IMR-90 (cell line): ENCODE results near the gene SLC23A1. TPM values are rescaled to one million over a fixed set of nuclear protein-coding genes. Genes with fewer than 3 reads are reported as not detected.

ENCODE experiments used
- ATAC-seq: fragments of 200-7000 bp; cut with Tn5 transposase; 2 replicates; pipeline ENCODE4 v1.9.1; 2020; ENCODE audit warnings: low read depth, mild to moderate bottlenecking, moderate library complexity
- BruUV-seq: library from RNA; stranded (reverse); fragments of 400-500 nt; replicated peaks from 2 replicates; lab custom pipeline; 2021; lab: Mats Ljungman, UMichigan
- CTCF ChIA-PET: fragments of 300-600 bp; formaldehyde crosslinking; extraction: SDS; loops from one replicate; lab custom pipeline; 2021; ENCODE audit warnings: antibody characterized with exemption; lab: Yijun Ruan, JAX
- POLR2A ChIA-PET: fragments of 300-600 bp; sonication (Branson Sonifier 250); formaldehyde crosslinking; loops from one replicate; lab custom pipeline; 2022; ENCODE audit warnings: antibody characterized with exemption; ENCODE audit not compliant: unreplicated experiment; lab: Charles Lee
- DNase-seq: peaks from one replicate; pipeline ENCODE4 v3.0.0; 2013
- H2AFZ ChIP-seq: replicated peaks from 2 replicates; pipeline ENCODE3; 2013; ENCODE audit warnings: low read length, mild to moderate bottlenecking; ENCODE audit not compliant: poor library complexity
- H2AK5ac ChIP-seq: 2 replicates; pipeline ENCODE4 v1.6.1; 2013; ENCODE audit warnings: low read depth, low read length, inconsistent platforms
- H2AK9ac ChIP-seq: replicated peaks from 2 replicates; pipeline ENCODE3; 2013; ENCODE audit warnings: mild to moderate bottlenecking, low read depth, low read length, moderate library complexity; ENCODE audit not compliant: poor library complexity
- H2BK120ac ChIP-seq: 2 replicates; pipeline ENCODE4 v1.6.1; 2013; ENCODE audit warnings: low read depth, low read length, inconsistent platforms
- H2BK15ac ChIP-seq: 3 replicates; pipeline ENCODE4 v1.6.1; 2013; ENCODE audit warnings: low read depth, low read length, inconsistent platforms
- H2BK20ac ChIP-seq: 2 replicates; pipeline ENCODE4 v1.6.1; 2013; ENCODE audit warnings: low read depth, mild to moderate bottlenecking, inconsistent platforms, low read length, moderate library complexity
- H2BK5ac ChIP-seq: 2 replicates; pipeline ENCODE4 v1.6.1; 2013; ENCODE audit warnings: mild to moderate bottlenecking, low read depth, low read length, inconsistent platforms; ENCODE audit not compliant: poor library complexity, severe bottlenecking
- H3K14ac ChIP-seq: replicated peaks from 2 replicates; pipeline ENCODE4 v1.6.1; 2013; ENCODE audit warnings: low read depth, low read length, inconsistent platforms
- H3K18ac ChIP-seq: 2 replicates; pipeline ENCODE4 v1.6.1; 2013; ENCODE audit warnings: low read depth, low read length, control low read depth
- H3K23ac ChIP-seq: 2 replicates; pipeline ENCODE4 v1.6.1; 2013; ENCODE audit warnings: low read depth, low read length, inconsistent platforms
- H3K27ac ChIP-seq: 2 replicates; pipeline ENCODE4 v1.5.1; 2013; ENCODE audit warnings: mild to moderate bottlenecking, control low read depth, low read length; ENCODE audit not compliant: insufficient read depth
- H3K27me3 ChIP-seq: 2 replicates; pipeline ENCODE4 v1.6.1; 2013; ENCODE audit warnings: low read length; ENCODE audit not compliant: control insufficient read depth, insufficient read depth
- H3K36me3 ChIP-seq: 2 replicates; pipeline ENCODE4 v1.6.1; 2013; ENCODE audit warnings: low read length, mixed read lengths; ENCODE audit not compliant: control insufficient read depth, insufficient read depth
- H3K4ac ChIP-seq: 2 replicates; pipeline ENCODE4 v1.6.1; 2013; ENCODE audit warnings: low read depth, low read length, inconsistent platforms
- H3K4me1 ChIP-seq: 2 replicates; pipeline ENCODE4 v1.6.1; 2013; ENCODE audit warnings: low read length, mixed read lengths; ENCODE audit not compliant: control insufficient read depth, insufficient read depth
- H3K4me2 ChIP-seq: 2 replicates; pipeline ENCODE4 v1.6.1; 2013; ENCODE audit warnings: low read depth, mild to moderate bottlenecking, control low read depth, low read length, moderate library complexity
- H3K4me3 ChIP-seq: 2 replicates; pipeline ENCODE4 v1.5.1; 2013; ENCODE audit warnings: low read depth, mild to moderate bottlenecking, control low read depth, low read length, moderate library complexity; ENCODE audit not compliant: insufficient read depth
- H3K56ac ChIP-seq: 2 replicates; pipeline ENCODE4 v1.6.1; 2013; ENCODE audit warnings: low read length, inconsistent platforms; ENCODE audit not compliant: insufficient read depth; ENCODE audit errors: extremely low read depth
- H3K79me1 ChIP-seq, 2 experiments: 2 replicates each; pipeline ENCODE4 v1.6.1; 2013; ENCODE audit warnings: low read length in 2 of 2, inconsistent platforms in 1 of 2, low read depth in 1 of 2
- H3K9ac ChIP-seq: 2 replicates; pipeline ENCODE4 v1.6.1; 2013; ENCODE audit warnings: low read depth, low read length, control low read depth
- H3K9me1 ChIP-seq: 2 replicates; pipeline ENCODE4 v1.6.1; 2013; ENCODE audit warnings: low read length, inconsistent platforms; ENCODE audit not compliant: insufficient read depth
- H3K9me3 ChIP-seq: 2 replicates; pipeline ENCODE4 v1.6.1; 2013; ENCODE audit warnings: low read length; ENCODE audit not compliant: control insufficient read depth, insufficient read depth
- H4K20me1 ChIP-seq: 2 replicates; pipeline ENCODE4 v1.6.1; 2013; ENCODE audit warnings: low read length, inconsistent platforms; ENCODE audit not compliant: insufficient read depth
- H4K5ac ChIP-seq: 2 replicates; pipeline ENCODE4 v1.6.1; 2013; ENCODE audit warnings: mild to moderate bottlenecking, low read depth, low read length, control low read depth
- H4K8ac ChIP-seq, 2 experiments: 2 replicates each; pipeline ENCODE4 v1.6.1; 2013; ENCODE audit warnings: low read depth in 2 of 2, low read length in 2 of 2, control low read depth in 1 of 2, inconsistent platforms in 1 of 2
- H4K91ac ChIP-seq: 2 replicates; pipeline ENCODE4 v1.6.1; 2013; ENCODE audit warnings: low read depth, low read length, inconsistent platforms; ENCODE audit not compliant: insufficient read depth
- WGBS, 2 experiments: methylation state at CpG; one replicate each; pipeline versions ENCODE4 v1.1.5 to v1.1.7; 2013; ENCODE audit warnings: missing lambda C conversion rate in 2 of 2; ENCODE audit not compliant: insufficient read length in 1 of 2; ENCODE audit errors: extremely low coverage in 2 of 2; 5-methylcytosine and 5-hydroxymethylcytosine counted together
- dilution Hi-C: fragments of 300-500 bp; cut with HindIII; formaldehyde crosslinking; loops from one replicate; pipeline ENCODE4 v1.14.3; 2018; ENCODE audit warnings: low sequenced_read_pairs; ENCODE audit not compliant: unreplicated experiment
- in situ Hi-C: fragments of 300-500 bp; cut with MboI; formaldehyde crosslinking; loops from 3 replicates; pipeline ENCODE4 v1.14.3; 2019; ENCODE audit warnings: low sequenced_read_pairs, inconsistent platforms, mixed read lengths
- intact Hi-C: fragments of 100-400 bp; cut with micrococcal nuclease; formaldehyde crosslinking; loops from 2 replicates; pipeline ENCODE4 v1.10.0; 2022
- polyA plus RNA-seq, 3 experiments: library from polyadenylated mRNA; depleted of rRNA; stranded (reverse); fragments of >200 nt; gene quantifications; 2 replicates each; pipeline ENCODE4 v1.2.3, GENCODE V29; 2012; ENCODE audit warnings: low replicate concordance in 1 of 3
- total RNA-seq: library from RNA; depleted of rRNA; stranded (reverse); fragments of >200 nt; gene quantifications from 2 replicates; pipeline ENCODE4 v1.2.3, GENCODE V29; 2012
- TF ChIP-seq, protein P1 (sequence below): fragments of 150-350 bp; IDR thresholded peaks from 2 replicates; pipeline ENCODE4 v1.6.1; 2017; ENCODE audit warnings: mild to moderate bottlenecking, antibody characterized with exemption, low read length, low read depth
- TF ChIP-seq, protein P2 (sequence below): conservative IDR thresholded peaks from 2 replicates; pipeline ENCODE4 v1.5.1; 2012; ENCODE audit warnings: mild to moderate bottlenecking, low read depth, low read length, improper control_type of control experiment

The SLC23A1 gene
- total and polyA plus RNA-seq, 2 of the 4 experiments (the other 2 are of a cell fraction), result not detected

DNA sequence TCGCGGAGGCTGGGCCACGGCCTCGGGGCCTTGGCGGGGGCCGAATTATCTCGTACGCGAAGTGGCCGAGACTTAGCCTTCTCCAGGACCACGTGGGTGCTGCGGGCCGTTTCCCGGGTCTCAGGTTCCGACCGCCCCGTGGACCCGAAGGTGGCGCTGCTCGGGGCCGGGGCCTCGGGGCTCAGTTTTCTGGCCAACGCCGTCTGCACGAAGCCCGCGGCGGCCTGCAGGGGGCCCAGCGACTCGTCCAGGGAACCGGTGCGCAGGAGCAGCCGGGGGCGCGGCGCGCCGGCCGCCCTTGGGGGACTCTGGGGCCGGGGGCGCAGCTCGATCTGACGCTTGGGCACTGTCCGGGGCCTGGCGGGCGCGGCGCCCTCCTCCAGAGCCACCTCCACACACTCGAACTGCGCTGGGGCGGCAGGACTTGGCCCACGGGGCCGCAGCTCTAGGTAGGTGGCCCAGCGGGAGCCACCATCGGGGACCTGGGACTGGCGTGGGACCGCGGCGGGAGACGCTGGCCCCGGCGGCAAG lies 11.1 kb upstream of the SLC23A1 start:
- Histone ChIP-seq H4K5ac (no peak overlapping the region), H3K4me3 (peak overlapping the region; percentile 24), H4K91ac (no peak overlapping the region), H3K27ac (no peak overlapping the region), H3K4me2 (no peak overlapping the region), H3K4me1 (peaks cover 3% of the 10 kb centered on the region; the same call in 1 of the 2 replicates), H3K36me3 (no peaks in the 10 kb centered on the region), H4K8ac (no peak overlapping the region; a peak in 1 of 4 replicates), H3K9ac (no peak overlapping the region), H3K79me1 (no peaks in the 10 kb centered on the region), H2AFZ (peak overlapping the region; percentile 83), H4K20me1 (no peaks in the 10 kb centered on the region), H3K23ac (no peak overlapping the region), H3K4ac (no peak overlapping the region), H2BK5ac (no peak overlapping the region), H3K56ac (no peak overlapping the region), H2BK15ac (no peak overlapping the region), H3K9me3 (peaks cover 16% of the 10 kb centered on the region; the same call in 1 of the 2 replicates), H3K18ac (no peak overlapping the region), H3K27me3 (peaks cover 28% of the 10 kb centered on the region), H2BK20ac (no peak overlapping the region), H2AK5ac (no peak overlapping the region), H3K14ac (no peak overlapping the region), H2BK120ac (no peak overlapping the region), H3K9me1 (no peaks in the 10 kb centered on the region), H2AK9ac (peak overlapping the region; percentile 57)
- WGBS, 2 experiments, result 20% methylated on average over 16 of the region's 62 CpGs; no CpG with 5 or more reads in 1 of the 2 experiments
- no peak for DNase-seq
- dilution Hi-C loops, result no loop called here
- ATAC-seq, result no peak
- no TSS peak for BruUV-seq
- ChIA-PET POLR2A (no interaction called here), CTCF (no interaction called here)
- in situ Hi-C loops, result no loop called here
- intact Hi-C loops, result no loop called here
- TF ChIP-seq, protein P1, sequence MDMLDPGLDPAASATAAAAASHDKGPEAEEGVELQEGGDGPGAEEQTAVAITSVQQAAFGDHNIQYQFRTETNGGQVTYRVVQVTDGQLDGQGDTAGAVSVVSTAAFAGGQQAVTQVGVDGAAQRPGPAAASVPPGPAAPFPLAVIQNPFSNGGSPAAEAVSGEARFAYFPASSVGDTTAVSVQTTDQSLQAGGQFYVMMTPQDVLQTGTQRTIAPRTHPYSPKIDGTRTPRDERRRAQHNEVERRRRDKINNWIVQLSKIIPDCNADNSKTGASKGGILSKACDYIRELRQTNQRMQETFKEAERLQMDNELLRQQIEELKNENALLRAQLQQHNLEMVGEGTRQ, result no peak
- TF ChIP-seq, protein P2, sequence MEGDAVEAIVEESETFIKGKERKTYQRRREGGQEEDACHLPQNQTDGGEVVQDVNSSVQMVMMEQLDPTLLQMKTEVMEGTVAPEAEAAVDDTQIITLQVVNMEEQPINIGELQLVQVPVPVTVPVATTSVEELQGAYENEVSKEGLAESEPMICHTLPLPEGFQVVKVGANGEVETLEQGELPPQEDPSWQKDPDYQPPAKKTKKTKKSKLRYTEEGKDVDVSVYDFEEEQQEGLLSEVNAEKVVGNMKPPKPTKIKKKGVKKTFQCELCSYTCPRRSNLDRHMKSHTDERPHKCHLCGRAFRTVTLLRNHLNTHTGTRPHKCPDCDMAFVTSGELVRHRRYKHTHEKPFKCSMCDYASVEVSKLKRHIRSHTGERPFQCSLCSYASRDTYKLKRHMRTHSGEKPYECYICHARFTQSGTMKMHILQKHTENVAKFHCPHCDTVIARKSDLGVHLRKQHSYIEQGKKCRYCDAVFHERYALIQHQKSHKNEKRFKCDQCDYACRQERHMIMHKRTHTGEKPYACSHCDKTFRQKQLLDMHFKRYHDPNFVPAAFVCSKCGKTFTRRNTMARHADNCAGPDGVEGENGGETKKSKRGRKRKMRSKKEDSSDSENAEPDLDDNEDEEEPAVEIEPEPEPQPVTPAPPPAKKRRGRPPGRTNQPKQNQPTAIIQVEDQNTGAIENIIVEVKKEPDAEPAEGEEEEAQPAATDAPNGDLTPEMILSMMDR, result peak; percentile 17; the same call in 1 of the 2 replicates
